Nephron (organoid): ENCODE measurements around the gene CDC6.
"Not testable (repeated sequence)": the region's sequence is repeated elsewhere in the genome, so short reads cannot be mapped to it uniquely, and the experiment has no call there.

Source experiments
- H3K27ac Mint-ChIP-seq, 3 experiments: 2 replicates each; pipeline ENCODE4 v1.8.0; 2020; ENCODE audit warnings: mixed read lengths in 3 of 3, mild to moderate bottlenecking in 2 of 3, moderate library complexity in 1 of 3
- H3K27me3 Mint-ChIP-seq: 2 replicates; pipeline ENCODE4 v1.8.0; 2021; ENCODE audit warnings: low read depth, mild to moderate bottlenecking, moderate library complexity, mixed read lengths
- H3K36me3 Mint-ChIP-seq: 2 replicates; pipeline ENCODE4 v1.8.0; 2020; ENCODE audit warnings: low read depth, mixed read lengths
- H3K4me1 Mint-ChIP-seq: 2 replicates; pipeline ENCODE4 v1.8.0; 2020; ENCODE audit warnings: mixed read lengths
- H3K4me3 Mint-ChIP-seq, 3 experiments: 2 replicates each; pipeline ENCODE4 v1.8.0; 2020; ENCODE audit warnings: mild to moderate bottlenecking in 3 of 3, mixed read lengths in 3 of 3, moderate library complexity in 2 of 3
- H3K9me3 Mint-ChIP-seq: 2 replicates; pipeline ENCODE4 v1.8.0; 2020; ENCODE audit warnings: mixed read lengths
- CTCF ChIP-seq, 3 experiments: fragments of 200-600 bp; sonication (generic); IDR thresholded peaks; one replicate each; pipeline ENCODE4 v1.5.0; 2021; ENCODE audit warnings: antibody characterized with exemption in 3 of 3; ENCODE audit not compliant: unreplicated experiment in 3 of 3

The CDC6 gene

GRCh38 chr17:40301315-40301714, 13.6 kb downstream of the CDC6 start:
- Mint-ChIP-seq H3K4me3 (peak overlapping the region in 1 of 3 experiments; percentile 40), H3K27me3 (no peaks in the 10 kb centered on the region), H3K27ac (peak overlapping the region; percentile 30 to 48 (median 36)), H3K9me3 (no peaks in the 10 kb centered on the region), H3K36me3 (peaks cover 16% of the 10 kb centered on the region), H3K4me1 (peaks cover 58% of the 10 kb centered on the region)
- peak; percentile 27 to 41 (median 38) for TF ChIP-seq CTCF (IDR thresholded peaks at IDR 0.05; ENCODE audit: unreplicated experiment in 3 of 3)

GRCh38 chr17:40303009-40303657, 15.5 kb downstream of the CDC6 start:
- TF ChIP-seq CTCF (IDR thresholded peaks at IDR 0.05; ENCODE audit: unreplicated experiment in 3 of 3): peak; percentile 69 to 83 (median 70)
- H3K4me3 Mint-ChIP-seq: peak overlapping the region in 2 of 3 experiments; percentile 22 to 53
- H3K27ac Mint-ChIP-seq: peak overlapping the region; percentile 78 to 87 (median 82)
- H3K36me3 Mint-ChIP-seq: peaks cover 7% of the 10 kb centered on the region
- H3K9me3 Mint-ChIP-seq: no peaks in the 10 kb centered on the region
- no peaks in the 10 kb centered on the region for H3K27me3 Mint-ChIP-seq
- peaks cover 48% of the 10 kb centered on the region for H3K4me1 Mint-ChIP-seq

GRCh38 chr17:40303708-40304551, 16.3 kb downstream of the CDC6 start:
- peaks cover 40% of the 10 kb centered on the region for H3K4me1 Mint-ChIP-seq
- TF ChIP-seq CTCF (IDR thresholded peaks at IDR 0.05; ENCODE audit: unreplicated experiment in 3 of 3): no peak
- H3K4me3 Mint-ChIP-seq: peak overlapping the region in 1 of 3 experiments; percentile 53
- H3K9me3 Mint-ChIP-seq: no peaks in the 10 kb centered on the region
- H3K36me3 Mint-ChIP-seq: peaks cover 5% of the 10 kb centered on the region
- peak overlapping the region; percentile 78 to 87 (median 82) for H3K27ac Mint-ChIP-seq
- no peaks in the 10 kb centered on the region for H3K27me3 Mint-ChIP-seq

- H3K36me3 Mint-ChIP-seq, H3K9me3 Mint-ChIP-seq, H3K27me3 Mint-ChIP-seq: not testable (repeated sequence)
- H3K4me1 Mint-ChIP-seq: peaks cover 34% of the 10 kb centered on the region
- H3K27ac Mint-ChIP-seq: peak overlapping the region; percentile 78 to 87 (median 82)
- H3K4me3 Mint-ChIP-seq: peak overlapping the region in 1 of 3 experiments; percentile 7
Measured at GRCh38 chr17:40304552-40304863, 16.8 kb downstream of the CDC6 start.

GRCh38 chr17:40304866-40305265, 17.2 kb downstream of the CDC6 start:
- H3K9me3 Mint-ChIP-seq, H3K27me3 Mint-ChIP-seq, H3K4me3 Mint-ChIP-seq, H3K36me3 Mint-ChIP-seq: not testable (repeated sequence)
- Mint-ChIP-seq H3K4me1 (peaks cover 34% of the 10 kb centered on the region), H3K27ac (peak overlapping the region in 2 of 3 experiments; percentile 78 to 87)

GRCh38 chr17:40306395-40306794, 18.7 kb downstream of the CDC6 start:
- peaks cover 25% of the 10 kb centered on the region for H3K4me1 Mint-ChIP-seq
- no peaks in the 10 kb centered on the region for H3K27me3 Mint-ChIP-seq
- peaks cover 3% of the 10 kb centered on the region for H3K36me3 Mint-ChIP-seq
- TF ChIP-seq CTCF (IDR thresholded peaks at IDR 0.05; ENCODE audit: unreplicated experiment in 3 of 3): no peak
- no peak overlapping the region for H3K4me3 Mint-ChIP-seq
- H3K9me3 Mint-ChIP-seq: no peaks in the 10 kb centered on the region
- no peak overlapping the region for H3K27ac Mint-ChIP-seq
